ENCODE results near the gene GPR157.

GPR157 gene

DNA sequence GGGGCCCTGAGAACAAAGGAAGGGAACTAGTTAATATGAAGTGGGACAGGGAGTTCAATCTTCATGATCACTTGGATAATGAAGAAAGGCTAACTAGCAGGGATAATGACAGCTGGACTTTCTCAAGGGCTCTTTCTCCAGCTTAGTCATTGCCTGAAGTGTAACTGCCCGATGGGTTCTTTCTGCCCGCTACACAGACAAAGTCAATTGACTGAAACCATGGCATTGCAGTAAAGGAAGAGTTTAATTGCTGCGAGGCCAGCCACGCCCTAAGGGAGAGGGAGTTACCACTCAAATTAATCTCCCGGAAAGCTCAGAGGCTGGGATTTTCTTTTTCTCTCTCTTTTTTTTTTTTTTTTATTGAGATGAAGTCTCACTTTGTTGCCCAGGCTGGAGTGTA, 42.9 kb downstream of the GPR157 start:
- no peak for DNase-seq

GRCh38 chr1:9085306-9085940, 43.5 kb downstream of the GPR157 start:
- no peak for DNase-seq

DNA sequence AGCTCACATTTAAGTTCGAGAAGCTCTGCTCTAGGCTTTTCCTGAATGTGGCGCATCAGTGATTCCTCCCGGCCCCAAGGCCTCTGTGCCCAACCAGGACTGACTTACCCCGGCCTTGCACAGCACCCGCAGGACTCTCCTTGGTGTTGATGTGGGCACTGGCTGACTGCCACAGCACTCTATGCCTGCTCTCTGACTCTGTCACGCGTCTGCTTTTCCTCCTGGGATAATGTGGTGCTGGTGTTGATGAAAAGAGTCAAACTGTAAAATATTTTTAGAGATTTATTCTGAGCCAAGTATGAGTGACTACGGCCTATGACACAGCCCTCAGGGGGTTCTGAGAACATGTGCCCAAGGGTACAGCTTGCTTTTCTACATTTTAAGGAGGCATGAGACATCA, 44.0 kb downstream of the GPR157 start:
- DNase-seq = no peak

DNA sequence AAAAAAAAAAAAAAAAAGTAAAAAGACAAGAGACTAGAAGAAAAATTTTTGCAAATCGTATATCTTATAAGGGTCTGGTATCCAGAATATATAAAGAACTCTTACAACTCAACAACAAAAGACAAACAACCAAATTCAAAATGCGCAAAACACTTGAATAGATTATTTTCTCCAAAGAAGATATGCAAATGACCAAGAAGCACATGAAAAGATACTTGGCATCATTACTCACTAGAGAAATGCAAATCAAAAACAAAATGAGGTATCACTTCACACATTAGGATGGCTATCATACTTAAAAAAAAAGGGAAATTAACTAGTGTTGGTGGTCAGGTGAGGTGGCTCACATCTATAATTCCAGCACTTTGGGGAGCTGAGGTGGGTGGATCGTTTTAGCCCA, 47.4 kb downstream of the GPR157 start:
- no peak for DNase-seq

GRCh38 chr1:9080705-9081291, 48.1 kb downstream of the GPR157 start:
- no peak for DNase-seq

- no peak for DNase-seq
These were observed 48.8 kb downstream of the GPR157 start for GRCh38 chr1:9079988-9080704.

DNA sequence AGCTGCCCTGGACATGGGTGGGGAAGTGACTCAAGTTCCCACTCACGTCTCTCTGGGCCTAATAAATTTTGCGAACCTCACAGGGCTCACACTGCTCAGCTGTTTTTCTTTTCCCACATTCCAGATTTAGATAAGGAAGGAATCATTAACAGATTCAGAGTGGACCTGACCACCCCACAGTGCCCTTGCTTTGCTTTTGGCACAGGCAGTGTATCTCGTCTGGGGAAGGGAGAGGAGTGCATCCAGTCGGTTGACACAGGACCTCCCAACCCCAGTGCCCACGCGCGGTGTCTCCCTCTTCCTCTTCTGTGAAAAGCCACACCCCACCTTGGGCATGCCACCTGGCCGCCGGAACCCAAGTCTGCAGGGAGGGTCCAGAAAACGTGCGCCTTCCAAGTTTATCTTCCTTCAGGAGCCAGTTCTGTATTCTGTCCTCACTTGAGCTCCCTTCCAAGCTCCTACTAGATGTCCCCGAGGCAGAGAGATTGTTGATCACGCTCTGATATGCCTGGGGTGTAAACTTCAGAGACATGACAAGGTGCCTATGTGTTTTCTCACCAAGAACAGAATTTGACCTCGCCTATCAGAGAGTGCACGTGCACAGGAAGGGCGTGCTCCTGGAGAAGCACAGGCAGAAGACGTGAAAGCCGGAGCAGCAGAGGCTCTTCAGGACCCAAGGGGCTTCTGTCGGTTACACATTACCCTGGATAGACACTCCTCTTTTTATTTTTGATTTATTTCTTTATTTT, 50.0 kb downstream of the GPR157 start:
- no peak for DNase-seq

- no peak for DNase-seq
These were observed 50.7 kb downstream of the GPR157 start for GRCh38 chr1:9078015-9078751.

DNA sequence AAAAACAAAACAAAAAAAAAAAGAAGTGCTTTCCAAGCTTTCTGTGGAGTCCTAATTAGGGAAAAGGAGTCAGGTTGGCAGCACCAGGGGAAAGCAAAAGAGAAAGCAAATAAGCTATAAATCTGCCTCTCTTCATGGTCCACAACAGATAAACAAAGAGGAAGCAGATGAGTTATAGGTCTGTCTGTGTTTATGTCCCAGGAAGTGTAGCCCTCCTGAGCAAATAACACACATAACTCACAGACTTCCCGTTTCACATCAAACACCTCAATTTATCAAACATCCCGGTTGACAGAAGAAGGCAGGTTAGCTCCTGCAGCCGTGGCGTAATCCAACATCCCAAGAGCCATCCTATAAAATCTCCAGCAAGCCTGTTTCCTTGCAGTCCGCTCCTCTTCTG, 53.9 kb downstream of the GPR157 start:
- no peak for DNase-seq

DNA sequence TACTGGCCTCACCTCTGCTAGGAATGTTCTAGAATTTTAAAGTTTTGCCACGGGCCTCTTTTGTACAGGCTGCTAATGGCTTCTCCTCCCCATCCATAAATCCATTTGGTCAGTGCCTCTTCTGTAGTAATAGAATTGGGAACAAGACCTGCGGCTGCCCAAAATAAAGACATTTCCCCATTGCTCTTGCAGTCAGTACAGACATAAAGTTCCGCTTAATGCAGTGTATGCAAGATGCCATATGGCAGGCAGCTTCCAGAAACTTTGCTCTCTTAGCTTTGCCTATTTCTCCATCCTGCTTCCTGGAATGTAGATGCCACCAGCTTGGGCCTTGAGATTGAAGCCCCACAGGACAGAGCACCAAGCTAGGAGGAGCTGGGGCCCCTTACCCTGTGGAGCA, 55.8 kb downstream of the GPR157 start:
- DNase-seq = no peak

DNA sequence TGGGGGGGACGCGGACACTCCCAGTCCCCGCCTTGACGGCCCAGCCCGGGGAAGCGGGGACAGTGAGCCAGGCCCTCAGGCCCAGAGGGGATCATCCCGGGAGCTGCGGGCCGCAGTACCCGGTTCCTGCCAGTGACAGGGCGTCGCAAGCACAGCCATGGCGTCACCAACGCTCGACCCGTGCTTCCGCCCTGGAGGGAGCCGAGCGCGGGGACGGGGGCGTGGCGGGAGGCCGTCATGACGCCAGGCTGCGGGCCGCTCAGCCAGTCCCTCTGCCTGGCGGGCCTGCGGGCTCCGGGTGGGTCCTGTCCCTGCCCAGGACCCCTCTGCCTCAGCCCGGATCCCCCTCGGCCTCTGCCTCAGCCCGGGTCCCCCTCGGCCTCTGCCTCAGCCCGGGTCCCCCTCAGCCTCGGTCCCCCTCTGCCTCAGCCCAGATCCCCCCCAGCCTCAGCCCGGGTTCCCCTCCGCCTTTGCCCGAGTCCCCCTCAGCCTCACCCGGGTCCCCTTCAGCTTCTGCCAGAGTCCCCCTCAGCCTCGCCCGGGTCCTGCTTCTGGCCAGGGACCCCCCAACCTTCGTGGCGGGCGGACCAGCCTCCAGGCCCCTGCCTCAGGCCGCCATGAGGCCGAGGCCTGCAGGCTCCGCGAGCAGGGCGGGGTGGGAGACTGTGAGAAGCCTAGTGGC, 57.2 kb downstream of the GPR157 start:
- no peak for DNase-seq

- DNase-seq = no peak
These were observed 58.4 kb downstream of the GPR157 start for GRCh38 chr1:9070486-9070885.

GRCh38 chr1:9069326-9070100, 59.4 kb downstream of the GPR157 start, which contains the start of gene SLC2A5:
Gene SLC2A5, minus strand, starts transcription at chr1:9069635. Its CDS starts 99 bp downstream, at chr1:9069536.
- DNase-seq = no peak

GRCh38 chr1:9068981-9069325, 59.9 kb downstream of the GPR157 start:
- no peak for DNase-seq

- DNase-seq = no peak
These were observed 61.7 kb downstream of the GPR157 start for GRCh38 chr1:9066945-9067807.

- DNase-seq = no peak
These were observed 63.6 kb downstream of the GPR157 start for GRCh38 chr1:9065213-9065751.

DNA sequence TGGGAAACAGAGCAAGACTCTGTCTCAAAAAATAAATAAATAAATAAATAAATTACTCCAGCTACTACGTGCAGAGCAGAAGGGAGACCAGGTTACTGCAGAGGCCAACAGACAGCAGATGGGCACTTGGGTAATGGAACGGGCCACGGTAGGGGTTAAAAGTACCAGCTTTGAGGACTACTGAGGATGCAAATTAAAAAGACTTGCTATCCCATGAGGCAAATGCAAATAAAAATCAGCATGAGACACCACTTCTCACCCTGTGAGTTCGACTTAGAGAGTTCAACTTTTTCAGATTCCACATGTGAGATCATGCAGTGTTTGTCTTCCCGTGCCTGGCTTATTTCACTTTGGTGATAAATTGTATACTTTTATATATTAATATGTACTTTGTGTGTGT, 66.1 kb downstream of the GPR157 start:
- DNase-seq = no peak

GRCh38 chr1:9062021-9062471, 66.9 kb downstream of the GPR157 start:
- no peak for DNase-seq

GRCh38 chr1:9061252-9061960, 67.5 kb downstream of the GPR157 start:
- DNase-seq = no peak

All from activated CD4-positive, alpha-beta T cell treated with anti-CD3 and anti-CD28 coated beads, Interleukin-2, amount 50 U/mL, for 1 hour (primary cell).